HAP-1 (cell line): ENCODE measurements around the gene FHOD1.

Source experiments
- DNase-seq, 2 experiments: peaks; one replicate each; pipeline ENCODE4 v3.0.0-alpha.2; 2016 to 2020; ENCODE audit warnings: low spot score in 2 of 2
- H3K27me3 ChIP-seq: fragments of 250-450 bp; sonication (Bioruptor Pico); 2 replicates; pipeline ENCODE4 v1.5.1; 2020; ENCODE audit warnings: low read depth, mild to moderate bottlenecking, moderate library complexity
- H3K36me3 ChIP-seq: fragments of 250-450 bp; sonication (Bioruptor Pico); replicated peaks from 2 replicates; pipeline ENCODE4 v1.5.1; 2020; ENCODE audit warnings: mild to moderate bottlenecking
- H3K4me1 ChIP-seq: fragments of 250-450 bp; sonication (Bioruptor Pico); 2 replicates; pipeline ENCODE4 v1.5.1; 2020; ENCODE audit warnings: mild to moderate bottlenecking
- H3K4me3 ChIP-seq: fragments of 250-450 bp; sonication (Bioruptor Pico); 2 replicates; pipeline ENCODE4 v1.5.1; 2020; ENCODE audit warnings: mild to moderate bottlenecking, moderate library complexity
- H3K9me3 ChIP-seq: fragments of 250-450 bp; sonication (Bioruptor Pico); 2 replicates; pipeline ENCODE4 v1.5.1; 2020; ENCODE audit warnings: mild to moderate bottlenecking, moderate library complexity
- in situ Hi-C: fragments of 300-500 bp; cut with MboI; formaldehyde crosslinking; loops from 3 replicates; pipeline ENCODE4 v1.14.3; 2020; ENCODE audit warnings: low sequenced_read_pairs, inconsistent platforms, mixed read lengths

Gene FHOD1

GRCh38 chr16:67264866-67265265, 17.6 kb upstream of the FHOD1 start:
- H3K9me3 ChIP-seq = no peaks in the 10 kb centered on the region
- no peaks in the 10 kb centered on the region for H3K4me1 ChIP-seq
- in situ Hi-C loops = no loop called here
- no peak for DNase-seq
- no peaks in the 10 kb centered on the region for H3K36me3 ChIP-seq
- H3K27me3 ChIP-seq = peaks cover 6% of the 10 kb centered on the region
- no peak overlapping the region for H3K4me3 ChIP-seq

- in situ Hi-C loops = no loop called here
Measured at GRCh38 chr16:67264277-67264676, 17.0 kb upstream of the FHOD1 start.

DNA sequence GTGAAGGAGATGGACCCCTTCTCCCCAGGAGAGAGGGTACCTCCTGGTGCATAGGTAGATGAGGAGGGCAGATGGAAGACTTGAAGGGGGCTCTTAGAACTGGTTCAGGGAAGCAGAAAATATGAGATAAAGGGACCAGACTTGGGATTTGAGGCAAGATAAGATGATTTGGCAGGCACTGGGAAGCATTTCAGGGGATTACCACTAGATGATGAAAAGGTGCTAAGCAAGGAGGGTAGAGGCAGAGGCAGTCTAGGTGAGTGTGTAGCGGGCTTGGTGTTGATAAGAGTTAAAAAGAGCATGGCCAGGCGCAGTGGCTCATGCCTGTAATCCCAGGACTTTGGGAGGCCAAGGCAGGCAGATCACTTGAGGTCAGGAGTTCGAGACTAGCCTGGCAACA, 15.9 kb upstream of the FHOD1 start:
- no peak for DNase-seq
- in situ Hi-C loops = no loop called here
- H3K4me1 ChIP-seq = no peaks in the 10 kb centered on the region

More at GRCh38 chr16:67264277-67264676, 17.0 kb upstream of the FHOD1 start:
- DNase-seq = no peak
- H3K4me1 ChIP-seq = no peaks in the 10 kb centered on the region
- H3K4me3 ChIP-seq = no peak overlapping the region
- H3K9me3 ChIP-seq = no peaks in the 10 kb centered on the region
- peaks cover 6% of the 10 kb centered on the region for H3K27me3 ChIP-seq
- H3K36me3 ChIP-seq = no peaks in the 10 kb centered on the region

GRCh38 chr16:67260426-67261063, 13.3 kb upstream of the FHOD1 start:
- Histone ChIP-seq H3K36me3 (no peaks in the 10 kb centered on the region), H3K4me1 (no peaks in the 10 kb centered on the region), H3K9me3 (no peaks in the 10 kb centered on the region), H3K4me3 (no peak overlapping the region), H3K27me3 (peaks cover 6% of the 10 kb centered on the region)
- DNase-seq = no peak
- in situ Hi-C loops = no loop called here

More for the DNA sequence above, 15.9 kb upstream of the FHOD1 start:
- Histone ChIP-seq H3K36me3 (no peaks in the 10 kb centered on the region), H3K4me3 (no peak overlapping the region), H3K27me3 (peaks cover 6% of the 10 kb centered on the region), H3K9me3 (no peaks in the 10 kb centered on the region)

DNA sequence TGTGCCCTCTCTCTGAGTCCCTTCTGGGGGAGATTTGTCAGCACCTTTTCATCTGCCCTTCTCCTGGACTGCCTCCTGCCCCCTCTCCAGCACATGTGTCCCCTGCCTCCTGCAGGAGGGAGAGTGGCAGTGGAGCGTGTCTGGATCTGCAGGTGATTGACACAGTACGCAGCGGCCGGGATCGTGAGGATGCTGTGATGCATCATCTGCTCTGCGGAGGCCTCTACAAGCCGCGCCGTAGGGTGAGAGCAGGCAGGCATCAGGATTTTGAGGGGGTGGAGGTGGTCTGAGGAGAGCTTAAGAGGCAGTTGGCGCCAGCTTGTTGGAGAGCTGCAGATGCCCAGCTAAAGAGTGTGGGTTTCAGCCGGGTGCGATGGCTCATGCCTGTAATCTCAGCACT, 12.4 kb upstream of the FHOD1 start:
- Histone ChIP-seq H3K36me3 (no peaks in the 10 kb centered on the region), H3K4me3 (no peak overlapping the region), H3K9me3 (no peaks in the 10 kb centered on the region), H3K27me3 (peaks cover 6% of the 10 kb centered on the region), H3K4me1 (no peaks in the 10 kb centered on the region)
- no peak for DNase-seq
- in situ Hi-C loops = no loop called here

DNA sequence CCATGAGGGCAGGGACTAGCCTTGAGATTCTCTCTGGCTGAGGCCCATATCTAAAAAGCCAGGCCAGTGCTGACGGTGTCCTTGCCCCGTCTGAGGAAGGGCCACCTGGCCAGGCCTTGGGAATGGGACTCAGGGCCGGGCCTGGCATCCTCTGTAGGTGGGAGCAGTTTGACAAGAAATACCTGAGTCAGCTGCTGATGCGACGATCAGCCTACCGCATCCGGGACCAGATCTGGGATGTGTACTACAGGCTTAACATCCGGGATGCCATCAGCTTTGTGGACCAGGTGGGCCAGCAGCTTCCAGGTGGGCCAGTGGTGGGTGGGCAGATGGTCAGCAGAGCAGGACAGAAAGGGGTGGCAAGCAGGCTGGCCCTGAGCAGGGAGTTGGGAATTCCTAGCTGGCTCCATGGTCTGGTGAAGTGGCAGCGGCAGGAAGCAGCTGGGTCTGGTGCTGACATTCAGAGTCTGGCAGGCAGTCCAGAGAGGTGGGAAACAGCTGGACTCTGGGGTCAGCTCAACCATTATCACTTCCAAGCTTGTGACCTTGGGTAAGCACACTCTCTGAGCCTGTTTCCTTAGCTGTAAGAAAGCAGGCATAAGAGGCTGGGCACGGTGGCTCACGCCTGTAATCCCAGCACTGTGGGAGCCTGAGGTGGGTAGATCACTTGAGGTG, 11.0 kb upstream of the FHOD1 start:
- peaks cover 5% of the 10 kb centered on the region for H3K27me3 ChIP-seq
- in situ Hi-C loops = no loop called here
- H3K36me3 ChIP-seq = no peaks in the 10 kb centered on the region
- no peak for DNase-seq
- H3K4me3 ChIP-seq = no peak overlapping the region
- no peaks in the 10 kb centered on the region for H3K9me3 ChIP-seq
- H3K4me1 ChIP-seq = no peaks in the 10 kb centered on the region

DNA sequence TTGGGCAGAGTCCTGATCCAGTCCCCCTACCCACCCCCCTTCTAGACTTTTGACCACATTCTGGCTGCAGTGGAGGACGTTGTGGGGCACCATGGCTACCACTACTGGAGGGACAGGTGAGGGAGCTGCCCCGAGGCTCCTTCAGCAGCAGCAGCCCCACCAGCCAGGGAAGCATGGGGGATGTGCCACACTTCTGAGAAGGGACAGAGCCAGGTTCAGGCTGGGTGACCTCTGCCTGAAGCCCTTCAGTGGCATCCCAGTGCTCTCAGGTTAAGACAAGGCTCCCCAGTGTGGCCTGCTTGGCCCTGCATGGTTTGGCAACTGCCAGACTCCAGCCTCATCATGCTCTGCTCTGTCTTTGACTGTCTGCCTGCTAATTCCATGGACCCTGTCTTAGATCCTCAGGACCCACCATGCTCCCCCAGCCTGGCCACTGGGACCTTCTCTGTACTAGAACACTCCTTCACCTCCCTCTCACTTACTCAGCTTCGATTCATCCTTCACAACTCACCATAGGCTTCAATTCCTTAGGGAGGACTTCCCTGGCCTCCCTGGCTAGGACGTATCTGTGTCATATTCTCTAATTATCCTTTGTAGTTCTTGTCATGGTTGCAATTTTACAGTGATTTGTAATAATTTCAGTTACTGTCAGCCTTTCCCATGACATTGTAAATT, 10.3 kb upstream of the FHOD1 start:
- in situ Hi-C loops = no loop called here
- Histone ChIP-seq H3K27me3 (no peaks in the 10 kb centered on the region; the same call in 1 of the 2 replicates), H3K4me3 (no peak overlapping the region), H3K4me1 (no peaks in the 10 kb centered on the region), H3K36me3 (no peaks in the 10 kb centered on the region), H3K9me3 (no peaks in the 10 kb centered on the region)
- no peak for DNase-seq

DNA sequence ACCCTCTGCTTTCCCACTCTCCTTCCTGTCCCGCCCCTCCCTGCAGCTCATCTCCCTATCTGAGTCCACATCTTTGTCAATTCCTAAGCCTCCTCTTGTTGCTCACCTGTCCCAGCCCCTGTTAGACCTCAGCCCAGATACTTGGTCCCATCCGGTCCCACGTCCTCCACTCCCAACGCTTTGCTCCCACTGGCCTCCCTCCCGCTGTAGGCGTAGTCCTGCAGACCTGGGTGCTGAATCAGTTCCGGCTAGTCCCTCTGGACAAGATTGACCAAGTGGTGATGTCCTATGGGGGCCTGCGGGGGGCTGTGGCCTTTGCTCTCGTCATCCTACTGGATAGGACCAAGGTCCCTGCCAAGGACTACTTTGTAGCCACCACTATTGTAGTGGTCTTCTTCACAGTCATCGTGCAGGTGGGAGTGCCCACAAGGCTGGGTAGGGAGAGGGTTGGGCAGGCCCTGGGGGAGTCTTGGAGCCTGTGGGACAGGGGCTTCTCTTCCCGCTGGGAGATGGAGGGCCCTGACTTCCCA, 9.5 kb upstream of the FHOD1 start:
- Histone ChIP-seq H3K4me3 (no peak overlapping the region), H3K36me3 (no peaks in the 10 kb centered on the region), H3K4me1 (no peaks in the 10 kb centered on the region), H3K9me3 (no peaks in the 10 kb centered on the region), H3K27me3 (no peaks in the 10 kb centered on the region)
- DNase-seq = no peak
- in situ Hi-C loops = no loop called here

- Histone ChIP-seq H3K27me3 (no peaks in the 10 kb centered on the region), H3K4me3 (no peak overlapping the region), H3K9me3 (no peaks in the 10 kb centered on the region), H3K36me3 (no peaks in the 10 kb centered on the region), H3K4me1 (no peaks in the 10 kb centered on the region)
- in situ Hi-C loops = no loop called here
- DNase-seq = no peak
Measured at GRCh38 chr16:67255553-67256221, 8.4 kb upstream of the FHOD1 start.

GRCh38 chr16:67254801-67255552, 7.7 kb upstream of the FHOD1 start:
- no peak for DNase-seq
- in situ Hi-C loops = no loop called here
- Histone ChIP-seq H3K27me3 (peaks cover 5% of the 10 kb centered on the region), H3K9me3 (no peaks in the 10 kb centered on the region), H3K4me1 (no peaks in the 10 kb centered on the region), H3K36me3 (no peaks in the 10 kb centered on the region), H3K4me3 (no peak overlapping the region)

DNA sequence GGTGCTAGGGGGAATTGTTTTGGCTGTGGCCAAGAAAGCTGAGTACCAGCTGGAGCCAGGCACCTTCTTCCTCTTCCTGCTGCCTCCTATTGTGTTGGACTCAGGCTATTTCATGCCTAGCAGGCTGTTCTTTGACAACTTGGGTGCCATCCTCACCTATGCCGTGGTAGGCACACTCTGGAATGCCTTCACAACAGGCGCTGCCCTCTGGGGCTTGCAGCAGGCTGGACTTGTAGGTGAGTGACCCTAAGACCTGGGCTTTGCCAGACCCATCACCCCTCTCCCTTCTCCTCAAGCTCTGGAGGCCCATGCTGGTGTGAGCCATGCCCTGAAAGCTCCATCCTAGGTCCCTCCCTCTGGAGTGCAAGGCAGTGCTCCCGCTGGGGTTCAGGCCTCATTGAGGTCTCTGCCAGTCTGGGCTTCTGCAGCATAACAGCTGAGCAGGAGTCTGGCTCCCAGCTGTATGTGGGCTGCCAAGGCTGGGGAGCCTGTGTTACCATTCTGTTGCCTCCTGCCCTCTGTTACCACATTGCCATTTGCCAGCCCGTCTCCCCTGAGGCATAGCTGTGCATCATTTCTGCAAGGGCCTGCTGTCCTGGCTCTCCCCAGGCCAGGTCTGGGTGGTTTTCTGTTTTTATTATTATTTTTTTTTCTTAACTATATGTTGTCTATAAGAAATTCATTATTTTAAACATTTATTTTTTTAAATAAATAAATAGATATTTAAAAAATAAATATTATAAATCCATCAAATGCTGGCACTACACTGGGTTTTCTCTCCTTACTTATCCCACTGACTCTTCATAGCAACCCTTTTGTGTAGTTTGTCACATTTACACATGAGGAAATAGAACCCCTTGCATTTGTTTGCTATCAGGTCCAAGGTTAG, 5.6 kb upstream of the FHOD1 start:
- Histone ChIP-seq H3K27me3 (peaks cover 25% of the 10 kb centered on the region), H3K9me3 (no peaks in the 10 kb centered on the region), H3K4me3 (no peak overlapping the region), H3K36me3 (no peaks in the 10 kb centered on the region), H3K4me1 (peaks cover under 1% of the 10 kb centered on the region)
- no peak for DNase-seq
- in situ Hi-C loops = no loop called here

DNA sequence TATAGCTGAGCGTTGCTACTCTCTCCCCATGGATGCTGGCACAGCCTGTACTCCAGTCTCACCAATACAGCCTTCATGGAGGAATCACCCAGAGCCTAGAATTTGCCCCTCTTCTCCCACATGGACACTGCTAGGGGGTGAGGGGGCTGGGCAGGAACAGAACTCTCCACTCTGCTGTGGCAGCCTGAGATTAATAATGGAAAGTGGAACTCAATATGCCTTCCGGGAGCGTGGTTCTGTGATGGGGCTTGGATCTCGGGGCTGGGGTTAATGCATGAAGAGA, 2.7 kb upstream of the FHOD1 start:
- H3K4me1 ChIP-seq = peaks cover 12% of the 10 kb centered on the region
- no peaks in the 10 kb centered on the region for H3K9me3 ChIP-seq
- H3K36me3 ChIP-seq = 0 out of 2 replicates have a peak, but pooled peaks cover 3% of the 10 kb centered on the region
- H3K4me3 ChIP-seq = no peak overlapping the region
- no peak for DNase-seq
- in situ Hi-C loops = no loop called here
- peaks cover 26% of the 10 kb centered on the region for H3K27me3 ChIP-seq
